LNCaP clone FGC (cell line): Measurements from ENCODE around the gene HIRIP3.

Experiments used
- DNase-seq: peaks from one replicate; pipeline ENCODE4 v3.0.0-alpha.2; 2011; ENCODE audit warnings: low read depth
- H3K4me3 ChIP-seq: 2 replicates; pipeline ENCODE4 v1.5.1; 2011; ENCODE audit warnings: mild to moderate bottlenecking, low read depth, low read length, control low read depth
- CTCF ChIP-seq: IDR thresholded peaks from 2 replicates; pipeline ENCODE4 v1.5.1; 2012; ENCODE audit warnings: mild to moderate bottlenecking; ENCODE audit not compliant: control insufficient read depth, insufficient read depth; ENCODE audit errors: extremely low read depth

The HIRIP3 gene

GRCh38 chr16:29943846-29944799, 51.3 kb downstream of the HIRIP3 start:
- peak; percentile 89 for DNase-seq
- H3K4me3 ChIP-seq, result no peak overlapping the region
- peak; percentile 28 for TF ChIP-seq CTCF
